ENCODE results near the gene GAREM1. TPM values are rescaled to one million over a fixed set of nuclear protein-coding genes. Genes with fewer than 3 reads are reported as not detected.

The GAREM1 gene
- total and polyA plus RNA-seq, 4 donors = 1.5 to 7.5 (median 2.0) TPM

GRCh38 chr18:32431753-32432152 lies 38.9 kb downstream of the GAREM1 start:
- no peak overlapping the region for H3K9ac ChIP-seq (ENCODE audit: low read depth in 1 of 2, low read length in 2 of 2)
- no peak for TF ChIP-seq REST (IDR thresholded peaks at IDR 0.05)
- peaks cover 0 to 4% (median 0%) of the 10 kb centered on the region in 4 donors for H3K9me3 ChIP-seq (ENCODE audit: control insufficient read depth in 4 of 4, low read length in 3 of 4)
- no peak overlapping the region for H3K4me3 ChIP-seq (ENCODE audit: low read depth in 1 of 3, low read length in 3 of 3)
- 67% methylated on average over 2 of the region's 2 CpGs for WGBS
- peaks cover 0 to 27% (median 14%) of the 10 kb centered on the region in 4 donors for H3K4me1 ChIP-seq (ENCODE audit: control insufficient read depth in 4 of 4, insufficient read depth in 4 of 4, low read length in 3 of 4)
- no peaks in the 10 kb centered on the region for H3K27me3 ChIP-seq (ENCODE audit: control insufficient read depth in 4 of 4, insufficient read depth in 4 of 4, low read length in 3 of 4)
- no peak for DNase-seq (ENCODE audit: low spot score)
- no peaks in the 10 kb centered on the region for H3K36me3 ChIP-seq (ENCODE audit: control insufficient read depth in 4 of 4, insufficient read depth in 3 of 4, low read depth in 1 of 4, low read length in 3 of 4)
- H3K27ac ChIP-seq (ENCODE audit: low read depth in 1 of 2, low read length in 2 of 2) = no peak overlapping the region

GRCh38 chr18:32429402-32429801 lies 41.3 kb downstream of the GAREM1 start:
- no peak for DNase-seq (ENCODE audit: low spot score)
- no peaks in the 10 kb centered on the region for H3K27me3 ChIP-seq (ENCODE audit: control insufficient read depth in 4 of 4, insufficient read depth in 4 of 4, low read length in 3 of 4)
- no peak overlapping the region for H3K27ac ChIP-seq (ENCODE audit: low read depth in 1 of 2, low read length in 2 of 2)
- no peak overlapping the region for H3K9ac ChIP-seq (ENCODE audit: low read depth in 1 of 2, low read length in 2 of 2)
- H3K4me1 ChIP-seq (ENCODE audit: control insufficient read depth in 4 of 4, insufficient read depth in 4 of 4, low read length in 3 of 4) = peaks cover 0 to 11% (median 4%) of the 10 kb centered on the region in 4 donors
- H3K4me3 ChIP-seq (ENCODE audit: low read depth in 1 of 3, low read length in 3 of 3) = no peak overlapping the region
- TF ChIP-seq NR2F2 (IDR thresholded peaks at IDR 0.05) (no peak), CTCF (IDR thresholded peaks at IDR 0.05; ENCODE audit: low read depth, low read length, missing input control) (no peak), EGR1 (IDR thresholded peaks at IDR 0.05; ENCODE audit: low read depth in 2 of 2) (no peak), HNF4G (IDR thresholded peaks at IDR 0.05) (no peak), SP1 (IDR thresholded peaks at IDR 0.05) (no peak), FOXA2 (IDR thresholded peaks at IDR 0.05) (no peak), RXRA (IDR thresholded peaks at IDR 0.05) (no peak), JUND (IDR thresholded peaks at IDR 0.05) (no peak), REST (IDR thresholded peaks at IDR 0.05) (no peak), GABPA (IDR thresholded peaks at IDR 0.05 in 1 of 2, conservative IDR thresholded peaks at IDR 0.05 in 1 of 2) (no peak), RAD21 (IDR thresholded peaks at IDR 0.05) (no peak), YY1 (IDR thresholded peaks at IDR 0.05) (no peak), TAF1 (conservative IDR thresholded peaks at IDR 0.05) (no peak), MAX (IDR thresholded peaks at IDR 0.05) (no peak), ZBTB33 (IDR thresholded peaks at IDR 0.05) (no peak)
- no peaks in the 10 kb centered on the region for H3K36me3 ChIP-seq (ENCODE audit: control insufficient read depth in 4 of 4, insufficient read depth in 3 of 4, low read depth in 1 of 4, low read length in 3 of 4)
- H3K9me3 ChIP-seq (ENCODE audit: control insufficient read depth in 4 of 4, low read length in 3 of 4) = peaks cover 0 to 4% (median 0%) of the 10 kb centered on the region in 4 donors
- 80% methylated on average over 3 of the region's 3 CpGs for WGBS
